GM19455 (cell line): ENCODE data around the gene CSF3R.
"Not testable (repeated sequence)": the region's sequence is repeated elsewhere in the genome, so short reads cannot be mapped to it uniquely, and the experiment has no call there.

Source experiments
- ATAC-seq: cut with Tn5 transposase; IDR thresholded peaks from one replicate; pipeline ENCODE4 v1.9.1; 2021; ENCODE audit not compliant: unreplicated experiment

CSF3R gene

GRCh38 chr1:36484099-36484498, 1.4 kb upstream of the CSF3R start:
- ATAC-seq: no peak

- ATAC-seq: no peak
Observed at GRCh38 chr1:36481771-36482723, 666 bp downstream of the CSF3R start.

DNA sequence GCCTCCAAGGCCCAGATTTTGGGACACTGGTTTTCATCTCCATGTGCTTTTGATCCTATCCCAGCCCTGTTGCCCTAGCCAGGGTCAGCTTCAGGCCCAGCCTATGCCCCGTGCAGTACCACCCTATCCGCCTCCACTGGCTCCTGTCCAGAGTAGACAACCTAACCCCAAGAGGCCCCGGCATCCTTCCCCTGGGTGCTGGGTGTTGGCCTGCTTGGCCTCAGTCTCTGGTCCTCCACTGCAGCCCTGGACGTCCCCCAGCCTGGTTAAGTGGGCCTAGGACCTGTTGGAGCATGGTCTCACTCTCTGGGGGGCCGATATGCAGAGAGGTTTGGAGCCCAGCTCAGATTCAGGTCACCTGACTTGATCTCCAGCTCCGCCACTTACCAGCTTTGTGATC, 1.6 kb downstream of the CSF3R start:
- ATAC-seq: no peak

- no peak for ATAC-seq
Observed at GRCh38 chr1:36480161-36480560, 2.6 kb downstream of the CSF3R start.

DNA sequence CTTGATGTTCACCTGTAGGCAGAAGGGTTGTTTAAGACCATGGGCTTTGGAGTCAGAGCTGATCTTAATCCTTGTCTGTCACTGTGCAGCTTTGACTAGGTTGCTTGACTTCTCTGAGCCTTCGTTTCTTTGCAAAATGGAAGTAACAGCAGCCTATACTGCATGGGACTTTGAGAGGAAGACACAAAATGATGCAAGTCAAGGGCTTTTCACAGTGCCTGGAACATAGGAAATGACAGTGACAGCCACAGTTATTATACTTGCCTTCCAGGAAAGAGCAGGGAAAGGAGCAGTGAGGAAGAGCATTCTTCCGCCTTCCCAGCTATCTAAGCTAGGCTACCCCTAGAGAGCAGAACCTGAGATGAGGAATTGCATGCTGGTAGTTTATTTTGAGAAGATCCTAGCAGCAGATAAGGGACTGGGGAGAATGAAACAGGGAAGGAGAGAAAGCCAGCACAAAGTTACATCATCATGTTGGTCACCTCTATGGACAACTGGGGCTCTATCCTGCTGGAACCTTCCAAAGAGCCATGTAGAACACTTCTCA, 3.1 kb downstream of the CSF3R start:
- no peak for ATAC-seq

DNA sequence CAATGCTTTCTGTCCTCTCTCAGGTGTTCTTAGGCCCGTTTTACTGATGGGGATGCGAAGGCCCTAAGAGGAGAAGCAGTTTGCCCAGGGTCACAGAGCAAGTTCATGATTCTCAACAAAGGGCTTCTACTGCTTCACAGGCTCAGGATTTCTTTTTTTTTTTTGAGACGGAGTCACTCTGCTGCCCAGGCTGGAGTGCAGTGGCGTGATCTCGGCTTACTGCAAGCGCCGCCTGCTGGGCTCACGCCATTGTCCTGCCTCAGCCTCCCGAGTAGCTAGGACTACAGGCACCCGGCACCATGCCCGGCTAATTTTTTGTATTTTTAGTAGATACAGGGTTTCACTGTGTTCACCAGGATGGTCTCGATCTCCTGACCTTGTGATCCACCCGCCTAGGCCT, 5.1 kb downstream of the CSF3R start:
- not testable (repeated sequence) for ATAC-seq

- ATAC-seq: no peak
Observed at GRCh38 chr1:36476945-36477344, 5.8 kb downstream of the CSF3R start.

GRCh38 chr1:36475910-36476604, 6.7 kb downstream of the CSF3R start:
- no peak for ATAC-seq

DNA sequence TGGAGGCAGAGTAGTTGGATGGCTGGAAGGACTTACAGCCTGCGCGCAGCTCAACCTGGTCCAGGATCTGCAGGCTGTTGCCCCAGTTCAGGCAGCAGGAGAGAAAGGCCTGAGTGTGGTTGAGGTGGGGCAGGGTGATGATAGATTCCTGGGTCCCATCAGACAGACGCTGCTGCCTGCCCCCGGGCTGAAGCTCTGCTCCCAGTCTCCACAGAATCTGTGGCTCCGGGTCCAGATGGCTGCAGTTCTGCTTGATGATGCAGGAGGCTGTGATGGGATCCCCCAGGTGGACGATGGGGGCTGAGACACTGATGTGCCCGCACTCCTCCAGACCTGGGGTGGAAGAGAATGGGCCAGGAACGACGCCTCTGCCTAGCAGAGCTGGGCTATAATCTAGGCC, 7.4 kb downstream of the CSF3R start:
- ATAC-seq: no peak

GRCh38 chr1:36472656-36473055, 10.1 kb downstream of the CSF3R start:
- no peak for ATAC-seq

DNA sequence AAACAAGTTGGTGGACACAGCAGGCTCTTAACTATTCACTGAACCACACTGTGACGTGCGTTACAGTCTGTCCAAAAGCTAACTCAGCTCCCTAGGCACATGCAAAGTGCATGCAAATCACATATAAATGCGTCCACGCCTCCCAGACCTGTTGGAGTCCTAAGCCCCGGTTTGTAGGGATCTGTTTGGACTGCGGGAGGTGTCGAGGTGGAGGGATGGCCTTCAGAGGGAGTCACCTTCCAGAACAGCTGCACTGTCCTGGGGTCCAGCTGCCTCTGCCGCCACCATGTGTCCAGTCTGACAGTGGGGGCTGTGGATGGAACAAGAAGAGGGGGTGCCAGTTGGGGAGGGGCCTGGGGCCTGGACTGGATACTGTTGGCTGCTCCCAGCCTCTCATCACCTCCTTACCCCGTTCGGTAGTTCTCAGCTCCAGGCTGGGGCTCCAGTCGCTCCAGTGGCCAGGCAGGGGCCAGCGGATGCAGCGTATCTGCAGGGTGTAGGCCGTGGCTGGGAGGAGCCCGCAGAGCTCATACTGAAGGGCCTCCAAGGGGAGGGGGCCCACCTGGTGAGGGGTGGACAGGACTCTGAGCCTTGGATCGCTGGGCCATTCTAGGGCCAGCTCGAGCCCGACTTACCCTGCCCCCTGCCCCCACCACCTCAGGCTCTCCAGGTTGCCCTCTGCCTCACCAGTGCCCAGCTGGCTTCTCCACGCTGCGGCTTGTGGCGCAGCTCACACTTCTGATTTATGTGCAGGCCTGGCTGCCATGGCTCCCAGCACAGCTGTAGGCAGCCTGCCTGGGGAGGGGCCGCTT, 10.7 kb downstream of the CSF3R start:
- no peak for ATAC-seq

DNA sequence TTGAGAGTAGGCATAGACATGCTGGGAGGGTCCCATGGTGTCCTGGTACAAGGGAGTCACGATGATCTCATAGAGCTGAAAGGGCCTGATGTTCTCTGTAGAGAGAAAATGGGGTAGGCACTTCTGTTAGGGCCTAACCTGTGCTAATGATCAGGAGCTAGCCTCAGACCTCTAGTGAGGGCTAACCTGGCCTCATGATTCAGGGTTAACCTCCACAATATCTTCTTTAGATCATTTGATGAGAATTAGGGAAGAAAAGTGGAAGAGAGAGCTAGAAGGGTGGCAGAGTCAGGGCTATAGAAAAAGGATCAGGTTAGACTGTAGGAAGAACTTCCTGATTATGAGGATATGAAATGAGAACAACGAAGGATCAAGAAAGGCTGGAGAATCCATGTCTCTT, 13.6 kb downstream of the CSF3R start:
- no peak for ATAC-seq

- no peak for ATAC-seq
Observed at GRCh38 chr1:36467700-36468455, 14.8 kb downstream of the CSF3R start.

- ATAC-seq: no peak
Observed at GRCh38 chr1:36467027-36467410, 15.7 kb downstream of the CSF3R start.

GRCh38 chr1:36466370-36467026, 16.2 kb downstream of the CSF3R start:
- no peak for ATAC-seq

DNA sequence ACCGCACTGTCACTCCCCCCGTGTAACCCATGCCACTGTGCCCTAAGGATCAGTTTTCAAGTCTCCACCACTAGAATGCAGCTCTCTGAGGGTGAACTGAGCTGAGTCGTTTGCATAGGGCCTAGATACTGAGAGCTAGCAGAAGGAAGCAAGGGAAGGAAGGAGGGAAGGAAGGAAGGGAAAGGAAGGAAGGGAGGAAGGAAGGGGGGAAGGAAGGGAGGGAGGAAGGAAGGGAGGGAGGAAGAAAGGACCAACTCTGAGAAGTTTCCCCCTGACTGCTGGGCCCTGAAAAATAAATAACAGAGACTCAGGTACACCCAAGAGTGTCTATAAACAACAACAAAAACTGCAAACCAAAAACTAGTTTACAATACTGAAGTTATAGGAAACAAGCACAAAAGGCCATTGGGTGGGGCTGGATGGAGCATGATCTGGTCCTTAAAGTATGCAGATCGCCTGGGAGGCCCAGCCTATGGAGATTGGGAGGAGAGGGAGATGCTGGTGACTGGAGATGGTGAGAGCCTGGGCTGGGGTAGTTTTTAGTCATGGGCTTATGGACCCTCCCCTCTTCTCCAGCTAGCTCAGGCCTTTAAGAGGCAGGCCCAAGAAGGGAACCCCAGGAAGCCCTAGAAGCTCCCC, 16.9 kb downstream of the CSF3R start:
- no peak for ATAC-seq

GRCh38 chr1:36464605-36465393, 17.9 kb downstream of the CSF3R start:
- peak; percentile 35 for ATAC-seq

DNA sequence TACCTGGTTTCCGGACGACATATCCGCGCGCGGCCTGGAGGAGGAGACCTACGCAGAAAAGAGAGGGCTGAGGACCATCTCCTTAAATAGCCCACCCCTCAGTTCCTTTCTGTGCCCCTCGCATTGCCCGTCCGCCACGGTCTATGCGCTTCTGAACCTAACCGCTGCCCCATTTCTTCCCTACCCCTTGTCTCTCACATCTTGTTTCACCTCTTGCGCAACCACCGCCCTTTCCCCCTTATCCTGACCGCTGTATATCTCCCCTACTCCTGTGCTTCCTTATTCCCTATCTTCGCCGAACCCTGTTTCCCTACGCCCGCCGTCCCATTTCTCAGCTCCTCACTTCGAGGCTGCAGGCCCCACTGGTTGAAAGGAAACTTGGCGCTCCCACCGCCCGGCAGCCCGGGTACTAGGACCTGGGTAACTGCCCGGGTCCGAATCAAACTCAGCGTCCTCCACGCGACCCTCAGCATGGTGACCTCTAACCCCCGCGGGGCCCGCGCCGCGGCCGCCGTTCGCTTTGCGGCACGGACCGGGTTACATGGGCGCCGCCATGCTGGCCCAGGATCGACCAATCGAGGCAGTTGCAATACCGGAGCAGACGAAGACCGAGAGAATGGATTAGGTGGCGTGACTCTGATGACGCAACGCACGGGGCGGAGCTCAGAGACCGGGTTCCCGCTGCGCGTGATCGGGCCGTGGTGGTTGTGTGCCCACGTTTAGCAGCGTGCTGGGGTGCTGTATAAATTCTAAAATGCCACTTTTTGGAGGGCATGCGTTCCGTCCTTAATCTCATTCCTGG, 18.7 kb downstream of the CSF3R start, which contains the start of gene MRPS15:
TSS of gene MRPS15 (minus strand) at position 582 of the 802 bp plus-strand sequence. CDS start at position 473, 109 bp downstream.
- ATAC-seq: peak; percentile 95
